Body of pancreas (tissue), 4 donors: ENCODE data around the gene MAGI3. TPM values are rescaled to one million over a fixed set of nuclear protein-coding genes. Genes with fewer than 3 reads are reported as not detected.

Experiments
- ATAC-seq: fragments of 150-250 bp; one replicate; pipeline ENCODE4 v1.9.1; 2016
- DNase-seq, 4 donors: peaks; one replicate each; pipeline ENCODE4 v3.0.0-alpha.2; 2019
- H3K27ac ChIP-seq, 4 donors: fragments of 200-600 bp; sonication (generic); 1 replicate in 3 of 4; 2 replicates in 1 of 4; pipeline versions ENCODE4 v1.5.1 to v1.6.1; 2016 to 2019; ENCODE audit warnings: mild to moderate bottlenecking in 1 of 4, mixed read lengths in 1 of 4, moderate library complexity in 1 of 4
- H3K27me3 ChIP-seq, 2 donors: fragments of 200-600 bp; sonication (generic); one replicate each; pipeline ENCODE4 v1.6.0; 2016; ENCODE audit warnings: mild to moderate bottlenecking in 1 of 2
- H3K36me3 ChIP-seq, 2 donors: fragments of 200-600 bp; sonication (generic); replicated peaks in 1 of 2; 2 replicates each; pipeline ENCODE4 v1.5.1; 2016; ENCODE audit warnings: low read depth in 2 of 2; ENCODE audit not compliant: insufficient read depth in 1 of 2
- H3K4me1 ChIP-seq: fragments of 200-600 bp; sonication (generic); one replicate; pipeline ENCODE4 v1.6.0; 2016
- H3K4me3 ChIP-seq, 2 donors: fragments of 200-600 bp; sonication (generic); 1 replicate in 1 of 2; 2 replicates in 1 of 2; pipeline ENCODE4 v1.5.1; 2016 to 2019
- H3K9me3 ChIP-seq, 3 donors: fragments of 200-600 bp; sonication (generic); 1 replicate in 2 of 3; 2 replicates in 1 of 3; pipeline ENCODE4 v1.5.1; 2016
- CTCF ChIP-seq, 7 experiments: fragments of 450-650 bp in 4 of 7; fragments of 200-600 bp in 3 of 7; sonication (generic) in 3 of 7; IDR thresholded peaks; one replicate each; pipeline ENCODE4 v1.5.1; 2016 to 2019; ENCODE audit warnings: antibody characterized with exemption in 7 of 7
- POLR2A ChIP-seq, 3 donors: fragments of 450-650 bp; IDR thresholded peaks; one replicate each; pipeline ENCODE4 v1.6.1; 2016; ENCODE audit warnings: antibody characterized with exemption in 3 of 3, mild to moderate bottlenecking in 2 of 3
- WGBS, 2 donors: methylation state at CpG; one replicate each; pipeline ENCODE4 v1.1.5; 2017; 5-methylcytosine and 5-hydroxymethylcytosine counted together
- intact Hi-C: fragments of 100-400 bp; cut with DNase I; formaldehyde crosslinking; loops from one replicate; pipeline ENCODE4 v1.15.1; 2023
- total RNA-seq, 2 donors: library from RNA; depleted of rRNA; stranded (reverse); fragments of >200 nt; gene quantifications; one replicate each; pipeline ENCODE4 v1.1.0, GENCODE V29; 2016

The MAGI3 gene
- total RNA-seq, 2 donors from 2014 or later: 38.4 to 75.8 TPM

GRCh38 chr1:113576271-113576670 lies 186.0 kb downstream of the MAGI3 start:
- H3K27ac ChIP-seq: no peak overlapping the region
- ATAC-seq (no peak), DNase-seq (no peak)
- intact Hi-C loops: no loop called here
- no peaks in the 10 kb centered on the region for H3K36me3 ChIP-seq
- no peaks in the 10 kb centered on the region for H3K4me1 ChIP-seq
- 80 to 92% methylated on average over 6 of the region's 6 CpGs for WGBS, 2 donors
- H3K4me3 ChIP-seq: no peak overlapping the region
- no peaks in the 10 kb centered on the region for H3K9me3 ChIP-seq
- TF ChIP-seq POLR2A (IDR thresholded peaks at IDR 0.05) (no peak), CTCF (IDR thresholded peaks at IDR 0.05) (no peak)
- H3K27me3 ChIP-seq: no peaks in the 10 kb centered on the region

- Histone ChIP-seq H3K27me3 (no peaks in the 10 kb centered on the region), H3K9me3 (no peaks in the 10 kb centered on the region), H3K4me1 (no peaks in the 10 kb centered on the region), H3K36me3 (no peaks in the 10 kb centered on the region), H3K27ac (no peak overlapping the region), H3K4me3 (no peak overlapping the region)
- DNase-seq (no peak), ATAC-seq (no peak)
- TF ChIP-seq POLR2A (IDR thresholded peaks at IDR 0.05): no peak
- TF ChIP-seq CTCF (IDR thresholded peaks at IDR 0.05): no peak
- intact Hi-C loops: no loop called here
- WGBS, 2 donors: 71 to 85% methylated on average over 2 of the region's 2 CpGs
Measured at GRCh38 chr1:113579256-113580018, 189.1 kb downstream of the MAGI3 start.

- 85 to 100% methylated on average over 1 of the region's 1 CpG for WGBS, 2 donors
- no peak overlapping the region for H3K4me3 ChIP-seq
- ATAC-seq (no peak), DNase-seq (no peak)
- no peaks in the 10 kb centered on the region for H3K9me3 ChIP-seq
- no peaks in the 10 kb centered on the region for H3K27me3 ChIP-seq
- TF ChIP-seq POLR2A (IDR thresholded peaks at IDR 0.05) (no peak), CTCF (IDR thresholded peaks at IDR 0.05) (no peak)
- H3K27ac ChIP-seq: no peak overlapping the region
- H3K4me1 ChIP-seq: no peaks in the 10 kb centered on the region
- no peaks in the 10 kb centered on the region for H3K36me3 ChIP-seq
- intact Hi-C loops: no loop called here
Measured at GRCh38 chr1:113581323-113581722, 191.0 kb downstream of the MAGI3 start.

- intact Hi-C loops: no loop called here
- no peaks in the 10 kb centered on the region for H3K4me1 ChIP-seq
- H3K27ac ChIP-seq: no peak overlapping the region
- DNase-seq (no peak), ATAC-seq (no peak)
- WGBS, 2 donors: 96% methylated on average over 1 of the region's 1 CpG
- no peaks in the 10 kb centered on the region for H3K27me3 ChIP-seq
- TF ChIP-seq POLR2A (IDR thresholded peaks at IDR 0.05) (no peak), CTCF (IDR thresholded peaks at IDR 0.05) (no peak)
- H3K4me3 ChIP-seq: no peak overlapping the region
- H3K9me3 ChIP-seq: no peaks in the 10 kb centered on the region
- H3K36me3 ChIP-seq: no peaks in the 10 kb centered on the region
Measured at GRCh38 chr1:113582084-113582483, 191.8 kb downstream of the MAGI3 start.

- no peaks in the 10 kb centered on the region for H3K27me3 ChIP-seq
- no peak for ATAC-seq
Measured at GRCh38 chr1:113587475-113587874, 197.2 kb downstream of the MAGI3 start.

More at GRCh38 chr1:113587475-113587874, 197.2 kb downstream of the MAGI3 start:
- no peak overlapping the region for H3K4me3 ChIP-seq
- DNase-seq: no peak
- H3K27ac ChIP-seq: no peak overlapping the region
- 76 to 88% methylated on average over 5 of the region's 5 CpGs for WGBS, 2 donors
- no peaks in the 10 kb centered on the region for H3K4me1 ChIP-seq
- H3K36me3 ChIP-seq: no peaks in the 10 kb centered on the region
- intact Hi-C loops: no loop called here
- no peak for TF ChIP-seq CTCF (IDR thresholded peaks at IDR 0.05)
- H3K9me3 ChIP-seq: no peaks in the 10 kb centered on the region
